NOMO-1 treated with DMSO at 0.1 percent for 48 hours (cell line): Measurements from ENCODE around the gene TUSC2.
"Not testable (repeated sequence)": the region's sequence is repeated elsewhere in the genome, so short reads cannot be mapped to it uniquely, and the experiment has no call there.

ENCODE experiments used
- DNase-seq: peaks from one replicate; lab custom pipeline; 2025; ENCODE audit not compliant: unreplicated experiment; lab: John Stamatoyannopoulos, UW

Gene TUSC2

DNA sequence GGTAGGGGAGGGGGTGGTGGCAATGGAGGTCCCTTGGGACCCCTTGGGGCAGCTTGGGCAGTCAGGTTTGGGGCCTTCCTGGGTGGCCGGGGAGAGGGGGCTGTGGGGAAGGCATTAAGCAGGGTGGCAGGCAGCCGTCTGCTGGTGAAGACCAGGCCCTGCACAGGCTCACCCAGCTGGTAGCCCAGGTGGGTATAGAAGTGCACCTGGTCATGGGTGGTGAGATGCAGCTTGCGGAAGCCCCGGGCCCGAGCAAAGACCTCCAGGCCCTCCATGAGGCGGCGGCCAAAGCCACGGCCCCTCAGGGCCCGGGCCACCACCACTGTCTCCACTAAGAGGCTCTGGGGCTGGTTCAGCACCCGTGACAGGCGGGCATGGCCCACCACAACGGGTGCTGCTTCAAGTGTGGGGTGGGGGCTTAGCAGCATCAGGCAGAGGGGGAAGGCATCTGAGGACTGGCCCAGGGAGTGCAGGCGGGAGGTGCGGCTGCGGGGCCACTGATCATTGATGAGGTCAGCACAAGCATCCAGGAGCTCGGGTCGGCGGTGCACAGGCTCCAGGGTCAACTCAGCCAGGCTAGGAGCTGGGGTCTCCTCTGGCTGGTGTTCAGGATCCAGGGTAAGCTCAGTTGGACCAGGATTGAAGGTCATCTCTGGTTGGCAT is 31.2 kb downstream of the TUSC2 start:
- DNase-seq, result no peak

GRCh38 chr3:50295553-50296431 is 32.2 kb downstream of the TUSC2 start:
- DNase-seq, result no peak

- DNase-seq, result no peak
Observed at GRCh38 chr3:50294492-50295403, 33.3 kb downstream of the TUSC2 start.

GRCh38 chr3:50294089-50294488 is 33.9 kb downstream of the TUSC2 start:
- no peak for DNase-seq

GRCh38 chr3:50293079-50293801 is 34.8 kb downstream of the TUSC2 start:
- DNase-seq, result no peak

DNA sequence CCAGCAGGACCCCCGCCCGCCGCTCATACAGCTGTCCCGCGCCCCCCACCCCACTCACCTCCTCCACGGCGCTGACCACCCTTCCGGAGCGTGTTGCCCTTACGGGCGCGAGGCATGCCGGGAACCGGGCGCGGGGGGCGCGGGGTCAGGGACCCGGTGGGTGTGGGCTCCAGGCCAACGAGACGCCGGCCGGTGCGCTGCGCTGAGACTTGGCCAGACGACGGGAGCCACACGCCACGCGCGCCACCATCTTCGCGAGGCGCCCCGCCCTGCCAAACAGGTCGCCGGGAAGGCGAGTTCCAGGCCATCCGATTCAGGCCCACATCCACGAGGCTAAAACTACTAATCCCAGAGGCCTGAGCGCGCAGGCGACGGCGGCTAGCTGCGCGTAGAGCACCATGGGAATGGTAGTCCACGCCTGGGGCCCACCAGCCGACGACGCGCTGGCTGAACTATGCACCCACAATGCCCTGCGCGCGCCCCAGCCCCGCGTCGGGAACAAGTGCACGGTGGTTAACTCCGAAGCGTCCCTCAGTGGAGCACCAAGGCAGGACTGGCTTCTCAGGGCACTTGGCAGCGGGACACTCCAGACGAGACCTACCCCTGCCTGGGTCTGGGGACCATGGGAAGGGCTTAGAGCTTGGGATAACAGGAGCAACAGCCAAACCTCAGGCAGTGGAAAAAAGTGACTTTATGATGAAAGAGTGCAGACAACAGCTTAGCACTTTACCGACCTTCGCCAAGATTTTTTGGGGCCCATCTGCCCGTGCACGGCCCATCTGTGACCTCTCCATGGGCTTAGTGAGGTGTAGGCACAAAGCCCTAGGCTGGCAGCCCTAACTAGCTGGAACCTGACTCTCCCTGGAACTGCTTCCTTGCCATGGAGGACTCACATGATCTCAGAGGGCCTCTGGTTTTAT is 35.6 kb downstream of the TUSC2 start, which contains the start of gene IFRD2:
Gene IFRD2 (minus strand): TSS at position 271 of the 920 bp plus-strand sequence. CDS start 155 bp downstream, at position 116.
- DNase-seq, result peak; percentile 98

GRCh38 chr3:50290161-50290641 is 37.8 kb downstream of the TUSC2 start:
- DNase-seq, result no peak

GRCh38 chr3:50289130-50289529 is 38.9 kb downstream of the TUSC2 start:
- no peak for DNase-seq

GRCh38 chr3:50288387-50289007 is 39.5 kb downstream of the TUSC2 start:
- DNase-seq, result no peak

DNA sequence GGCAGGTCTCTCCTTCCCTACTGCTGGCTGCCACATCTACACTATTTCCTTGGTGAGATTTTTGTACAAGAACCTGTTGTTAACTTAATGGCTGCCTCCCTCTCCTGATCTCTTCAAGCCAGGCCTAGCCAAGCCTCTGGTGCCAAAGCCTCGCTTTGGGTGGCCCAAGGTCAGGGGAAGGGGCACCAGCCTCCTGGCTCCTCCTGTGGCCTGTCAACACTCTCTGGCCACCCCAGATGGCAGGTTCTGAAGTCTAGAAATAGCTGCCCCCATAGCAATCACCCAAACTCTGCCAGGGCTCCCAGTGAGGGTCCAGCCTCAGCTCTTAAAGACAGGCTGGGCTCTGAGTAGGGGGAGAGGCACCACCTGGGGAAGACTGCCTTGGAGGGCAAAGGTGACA is 40.8 kb downstream of the TUSC2 start:
- no peak for DNase-seq

DNA sequence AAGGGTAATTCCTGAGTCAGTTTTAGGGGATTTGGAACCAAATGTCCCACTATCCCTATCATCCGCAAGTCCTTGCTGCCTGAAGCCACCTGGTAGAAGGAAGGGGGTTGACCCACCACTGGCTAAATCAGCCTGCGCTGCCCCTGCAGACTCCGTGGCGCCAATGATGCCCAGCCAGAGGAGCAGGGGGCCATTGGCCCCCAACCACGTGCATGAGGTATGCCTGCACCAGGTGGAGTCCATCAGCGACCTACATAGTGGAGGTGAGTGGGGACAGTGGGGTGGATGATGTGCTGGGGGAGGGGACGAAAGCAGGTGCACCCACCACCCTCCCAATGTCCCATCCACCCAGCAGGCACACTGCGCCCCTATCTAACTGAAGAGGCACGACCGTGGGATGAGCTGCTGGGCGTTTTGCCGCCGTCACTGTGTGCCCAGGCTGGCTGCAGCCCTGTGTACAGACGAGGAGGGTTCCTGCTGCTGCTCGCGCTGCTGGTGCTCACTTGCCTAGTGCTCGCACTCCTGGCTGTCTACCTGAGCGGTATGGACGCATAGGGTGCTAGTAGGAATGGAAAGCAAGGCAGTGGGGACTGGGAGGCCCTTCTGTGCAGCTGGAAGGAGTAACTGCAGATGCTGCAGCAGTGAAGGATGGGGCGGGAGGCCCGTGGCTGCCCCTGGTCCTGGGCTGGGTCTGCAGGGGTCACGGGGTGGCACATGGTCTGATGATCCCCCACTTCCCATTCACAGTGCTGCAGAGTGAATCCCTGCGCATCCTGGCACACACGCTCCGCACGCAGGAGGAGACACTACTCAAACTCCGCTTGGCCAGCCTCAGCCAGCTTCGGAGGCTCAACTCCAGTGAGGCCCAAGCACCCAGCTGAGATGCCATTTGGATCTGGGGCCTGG is 41.4 kb downstream of the TUSC2 start:
- DNase-seq, result no peak

GRCh38 chr3:50284121-50284520 is 43.9 kb downstream of the TUSC2 start:
- not testable (repeated sequence) for DNase-seq

GRCh38 chr3:50279255-50280016 is 48.6 kb downstream of the TUSC2 start:
- no peak for DNase-seq

- DNase-seq, result no peak
Observed at GRCh38 chr3:50278880-50279224, 49.2 kb downstream of the TUSC2 start, which contains the start of gene LSMEM2. Gene LSMEM2 (plus strand): TSS chr3:50279087. CDS start chr3:50279114, 27 bp downstream.

GRCh38 chr3:50278123-50278879 is 49.7 kb downstream of the TUSC2 start:
- DNase-seq, result no peak

- no peak for DNase-seq
Observed at GRCh38 chr3:50276762-50277101, 51.3 kb downstream of the TUSC2 start.
